HepG2 (cell line): ENCODE results near the gene PMEL. TPM values are rescaled to one million over a fixed set of nuclear protein-coding genes. Genes with fewer than 3 reads are reported as not detected.

ENCODE experiments used
- ARNT ChIP-seq: fragments of 450-650 bp; IDR thresholded peaks from 2 replicates; pipeline ENCODE4 v1.6.1; 2017
- FOXO1 ChIP-seq: sonication (generic); formaldehyde crosslinking; IDR thresholded peaks from 2 replicates; pipeline ENCODE4 v1.4.0; 2020; ENCODE audit warnings: missing genetic modification reagents
- FOXP4 ChIP-seq: sonication (generic); formaldehyde crosslinking; IDR thresholded peaks from 2 replicates; pipeline ENCODE4 v1.4.0; 2020; ENCODE audit warnings: missing genetic modification reagents
- LBX2 ChIP-seq: sonication (generic); formaldehyde crosslinking; IDR thresholded peaks from 2 replicates; pipeline ENCODE4 v1.5.0; 2020; ENCODE audit warnings: missing genetic modification reagents, mild to moderate bottlenecking, borderline replicate concordance
- NFIC ChIP-seq: IDR thresholded peaks from 2 replicates; pipeline ENCODE4 v1.6.1; 2012; ENCODE audit warnings: mild to moderate bottlenecking, low read length, inconsistent platforms
- RFXANK ChIP-seq: IDR thresholded peaks from 2 replicates; pipeline ENCODE4 v1.6.1; 2016
- RORA ChIP-seq: sonication (generic); formaldehyde crosslinking; IDR thresholded peaks from 2 replicates; pipeline ENCODE4 v1.5.0; 2020; ENCODE audit warnings: mild to moderate bottlenecking, missing genetic modification reagents, moderate library complexity
- SALL2 ChIP-seq: sonication (generic); formaldehyde crosslinking; IDR thresholded peaks from 2 replicates; pipeline ENCODE4 v1.8.1; 2023; ENCODE audit warnings: mild to moderate bottlenecking, missing genetic modification reagents, inconsistent platforms
- TARDBP ChIP-seq: sonication (generic); formaldehyde crosslinking; IDR thresholded peaks from 2 replicates; pipeline ENCODE4 v1.8.0; 2022; ENCODE audit warnings: mild to moderate bottlenecking, missing genetic modification reagents
- ZBTB7A ChIP-seq: sonication (generic); formaldehyde crosslinking; IDR thresholded peaks from 2 replicates; pipeline ENCODE4 v1.8.0; 2022; ENCODE audit warnings: mild to moderate bottlenecking, missing genetic modification reagents
- ZFX ChIP-seq: sonication (generic); formaldehyde crosslinking; IDR thresholded peaks from 2 replicates; pipeline ENCODE4 v1.4.0; 2020; ENCODE audit warnings: mild to moderate bottlenecking, low read depth, missing genetic modification reagents, moderate library complexity
- ZMYM3 ChIP-seq: sonication (generic); formaldehyde crosslinking; IDR thresholded peaks from 2 replicates; pipeline ENCODE4 v1.5.1; 2020; ENCODE audit warnings: mild to moderate bottlenecking, missing genetic modification reagents
- ZNF12 ChIP-seq: sonication (generic); formaldehyde crosslinking; IDR thresholded peaks from 2 replicates; pipeline ENCODE4 v1.5.0; 2020; ENCODE audit warnings: missing genetic modification reagents
- ZNF337 ChIP-seq: sonication (generic); formaldehyde crosslinking; IDR thresholded peaks from 2 replicates; pipeline ENCODE4 v1.5.1; 2020; ENCODE audit warnings: missing genetic modification reagents, low read depth, mild to moderate bottlenecking, borderline replicate concordance
- ZNF484 ChIP-seq: sonication (generic); formaldehyde crosslinking; IDR thresholded peaks from 2 replicates; pipeline ENCODE4 v1.5.1; 2020; ENCODE audit warnings: mild to moderate bottlenecking, low read depth, missing genetic modification reagents, borderline replicate concordance
- ZNF570 ChIP-seq: sonication (generic); formaldehyde crosslinking; IDR thresholded peaks from 2 replicates; pipeline ENCODE4 v1.4.0; 2020; ENCODE audit warnings: mild to moderate bottlenecking, missing genetic modification reagents, borderline replicate concordance
- ZNF720 ChIP-seq: sonication (generic); formaldehyde crosslinking; IDR thresholded peaks from 2 replicates; pipeline ENCODE4 v1.4.0; 2020; ENCODE audit warnings: missing genetic modification reagents
- ZNF850 ChIP-seq: sonication (generic); formaldehyde crosslinking; conservative IDR thresholded peaks from 2 replicates; pipeline ENCODE4 v1.9.0; 2021; ENCODE audit warnings: mild to moderate bottlenecking, missing genetic modification reagents
- ZSCAN29 ChIP-seq: sonication (generic); formaldehyde crosslinking; conservative IDR thresholded peaks from 2 replicates; pipeline ENCODE4 v1.4.0; 2020; ENCODE audit warnings: mild to moderate bottlenecking, missing genetic modification reagents
- polyA plus RNA-seq, 8 experiments: library from polyadenylated mRNA; depleted of rRNA in 3 of 8; stranded (reverse) in 7 of 8; unstranded in 1 of 8; fragments of >200 nt; fragmentation: Illumina TruSeq in 4 of 8; extraction: Trizol in 4 of 8; gene quantifications; 2 replicates each; pipeline versions ENCODE4 v1.2.1 to v1.2.3, GENCODE V29; 2011 to 2016; ENCODE audit warnings: low read depth in 4 of 8, missing spikeins in 1 of 8, mixed read lengths in 1 of 8; ENCODE audit not compliant: insufficient read depth in 1 of 8
- total RNA-seq, 5 experiments: library from RNA; depleted of rRNA; stranded (reverse); fragments of >200 nt; fragmentation: Illumina TruSeq; extraction: Trizol; gene quantifications; 2 replicates each; pipeline ENCODE4 v1.2.3, GENCODE V29; 2016; ENCODE audit warnings: low read depth in 1 of 5
- TF ChIP-seq, protein P1 (sequence below): sonication (generic); formaldehyde crosslinking; IDR thresholded peaks from 2 replicates; pipeline ENCODE4 v1.5.0; 2020; ENCODE audit warnings: mild to moderate bottlenecking, missing genetic modification reagents
- TF ChIP-seq, protein P2 (sequence below): sonication (generic); formaldehyde crosslinking; IDR thresholded peaks from 2 replicates; pipeline ENCODE4 v1.5.0; 2020; ENCODE audit warnings: mild to moderate bottlenecking, missing genetic modification reagents

Gene PMEL
- total and polyA plus RNA-seq, 2 of the 13 experiments (the other 11 are each of a cell fraction or from before 2014, with no cell fraction given), result 0.49 to 3.3 TPM

GRCh38 chr12:55940065-55940732, 25.6 kb downstream of the PMEL start (continued):
- TF ChIP-seq, protein P1, sequence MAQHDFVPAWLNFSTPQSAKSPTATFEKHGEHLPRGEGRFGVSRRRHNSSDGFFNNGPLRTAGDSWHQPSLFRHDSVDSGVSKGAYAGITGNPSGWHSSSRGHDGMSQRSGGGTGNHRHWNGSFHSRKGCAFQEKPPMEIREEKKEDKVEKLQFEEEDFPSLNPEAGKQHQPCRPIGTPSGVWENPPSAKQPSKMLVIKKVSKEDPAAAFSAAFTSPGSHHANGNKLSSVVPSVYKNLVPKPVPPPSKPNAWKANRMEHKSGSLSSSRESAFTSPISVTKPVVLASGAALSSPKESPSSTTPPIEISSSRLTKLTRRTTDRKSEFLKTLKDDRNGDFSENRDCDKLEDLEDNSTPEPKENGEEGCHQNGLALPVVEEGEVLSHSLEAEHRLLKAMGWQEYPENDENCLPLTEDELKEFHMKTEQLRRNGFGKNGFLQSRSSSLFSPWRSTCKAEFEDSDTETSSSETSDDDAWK (CRISPR knock-in tag), result no peak
- no peak for TF ChIP-seq TARDBP (CRISPR knock-in tag)
- TF ChIP-seq ARNT, result no peak
- TF ChIP-seq ZNF12 (CRISPR knock-in tag), result no peak
- 0 out of 2 replicates have a peak, but pooled peaks have one; percentile 13 for TF ChIP-seq ZMYM3 (CRISPR knock-in tag)
- no peak for TF ChIP-seq ZNF484 (CRISPR knock-in tag)
- TF ChIP-seq, protein P2, sequence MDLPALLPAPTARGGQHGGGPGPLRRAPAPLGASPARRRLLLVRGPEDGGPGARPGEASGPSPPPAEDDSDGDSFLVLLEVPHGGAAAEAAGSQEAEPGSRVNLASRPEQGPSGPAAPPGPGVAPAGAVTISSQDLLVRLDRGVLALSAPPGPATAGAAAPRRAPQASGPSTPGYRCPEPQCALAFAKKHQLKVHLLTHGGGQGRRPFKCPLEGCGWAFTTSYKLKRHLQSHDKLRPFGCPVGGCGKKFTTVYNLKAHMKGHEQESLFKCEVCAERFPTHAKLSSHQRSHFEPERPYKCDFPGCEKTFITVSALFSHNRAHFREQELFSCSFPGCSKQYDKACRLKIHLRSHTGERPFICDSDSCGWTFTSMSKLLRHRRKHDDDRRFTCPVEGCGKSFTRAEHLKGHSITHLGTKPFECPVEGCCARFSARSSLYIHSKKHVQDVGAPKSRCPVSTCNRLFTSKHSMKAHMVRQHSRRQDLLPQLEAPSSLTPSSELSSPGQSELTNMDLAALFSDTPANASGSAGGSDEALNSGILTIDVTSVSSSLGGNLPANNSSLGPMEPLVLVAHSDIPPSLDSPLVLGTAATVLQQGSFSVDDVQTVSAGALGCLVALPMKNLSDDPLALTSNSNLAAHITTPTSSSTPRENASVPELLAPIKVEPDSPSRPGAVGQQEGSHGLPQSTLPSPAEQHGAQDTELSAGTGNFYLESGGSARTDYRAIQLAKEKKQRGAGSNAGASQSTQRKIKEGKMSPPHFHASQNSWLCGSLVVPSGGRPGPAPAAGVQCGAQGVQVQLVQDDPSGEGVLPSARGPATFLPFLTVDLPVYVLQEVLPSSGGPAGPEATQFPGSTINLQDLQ (CRISPR knock-in tag), result no peak
- no peak for TF ChIP-seq FOXP4 (CRISPR knock-in tag)
- peak; percentile 33; the same call in 1 of the 2 replicates for TF ChIP-seq ZFX (CRISPR knock-in tag)
- peak; percentile 99 for TF ChIP-seq ZSCAN29
- no peak for TF ChIP-seq RORA (CRISPR knock-in tag)
- no peak for TF ChIP-seq ZNF850
- no peak for TF ChIP-seq ZBTB7A
- peak; percentile 21; the same call in 1 of the 2 replicates for TF ChIP-seq FOXO1
- no peak for TF ChIP-seq LBX2 (CRISPR knock-in tag)
- no peak for TF ChIP-seq ZNF720
- no peak for TF ChIP-seq RFXANK (CRISPR knock-in tag)
- TF ChIP-seq ZNF337, result no peak
- no peak for TF ChIP-seq SALL2 (CRISPR knock-in tag)
- TF ChIP-seq NFIC, result no peak
- no peak for TF ChIP-seq ZNF570 (CRISPR knock-in tag)
